Measurements from ENCODE around the gene C2orf81.
A peak's percentile ranks its signal among the peaks of the same experiment; 100 is the strongest.

Gene C2orf81

GRCh38 chr2:74457129-74457548 lies 35.7 kb upstream of the C2orf81 start:
- no peak for TF ChIP-seq CTCF (IDR thresholded peaks at IDR 0.05; ENCODE audit: low read depth, low read length)
- no peak for DNase-seq

DNA sequence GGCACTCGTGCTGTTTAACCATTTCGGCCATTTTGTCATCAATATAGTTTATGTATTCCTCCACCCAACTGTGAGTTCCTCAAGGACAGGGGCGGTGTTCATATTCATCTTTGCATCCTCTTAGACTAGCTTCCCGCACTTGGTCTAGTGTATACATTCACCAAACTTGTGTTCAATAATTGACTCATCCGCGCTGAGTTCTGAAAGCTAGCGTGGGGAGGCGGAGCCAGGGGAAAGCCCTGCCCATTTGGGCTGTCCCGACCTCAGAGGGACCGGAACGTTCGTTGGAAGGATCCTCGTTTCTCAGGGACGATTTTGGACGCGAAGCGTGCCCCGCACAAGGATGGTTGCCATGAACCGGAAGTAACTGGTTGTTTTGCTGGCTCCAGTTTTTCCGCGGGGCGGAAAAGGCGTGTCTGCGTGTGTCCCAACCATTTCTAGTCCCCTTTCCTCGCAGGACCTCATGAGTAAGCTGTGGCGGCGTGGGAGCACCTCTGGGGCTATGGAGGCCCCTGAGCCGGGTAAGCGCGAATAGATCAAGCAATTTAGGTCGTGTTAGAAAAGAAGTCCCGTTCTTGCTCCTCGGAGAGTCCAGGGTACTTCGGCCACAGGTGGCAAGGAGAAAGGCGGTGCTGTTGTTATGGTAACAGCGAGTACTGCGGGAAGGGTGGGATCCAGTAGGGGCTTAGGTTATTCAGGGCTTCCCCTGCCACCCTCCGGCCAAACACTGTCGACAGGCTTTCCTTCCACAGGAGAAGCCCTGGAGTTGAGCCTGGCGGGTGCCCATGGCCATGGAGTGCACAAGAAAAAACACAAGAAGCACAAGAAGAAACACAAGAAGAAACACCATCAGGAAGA lies 33.5 kb upstream of the C2orf81 start, which contains the start of gene INO80B:
Gene INO80B (plus strand): TSS at position 434 of the 858 bp plus-strand sequence. CDS start 30 bp downstream, at position 464.
- DNase-seq: peak; percentile 85
- TF ChIP-seq CTCF (IDR thresholded peaks at IDR 0.05; ENCODE audit: low read depth, low read length): no peak
- H3K9me3 ChIP-seq: no peaks in the 10 kb centered on the region

More at GRCh38 chr2:74457129-74457548, 35.7 kb upstream of the C2orf81 start:
- Histone ChIP-seq H3K27me3 (no peaks in the 10 kb centered on the region), H3K4me3 (ENCODE audit: low read depth, low read length) (peak overlapping the region; percentile 60), H3K36me3 (no peaks in the 10 kb centered on the region), H3K4me1 (no peaks in the 10 kb centered on the region), H3K9me3 (no peaks in the 10 kb centered on the region)

GRCh38 chr2:74450570-74451190 lies 29.3 kb upstream of the C2orf81 start:
- no peaks in the 10 kb centered on the region for H3K4me1 ChIP-seq
- no peaks in the 10 kb centered on the region for H3K9me3 ChIP-seq
- no peaks in the 10 kb centered on the region for H3K36me3 ChIP-seq
- no peak for DNase-seq
- H3K4me3 ChIP-seq (ENCODE audit: low read depth, low read length): no peak overlapping the region
- no peak for TF ChIP-seq CTCF (IDR thresholded peaks at IDR 0.05; ENCODE audit: low read depth, low read length)
- H3K27me3 ChIP-seq: no peaks in the 10 kb centered on the region

More for the DNA sequence above, 33.5 kb upstream of the C2orf81 start, which contains the start of gene INO80B:
- Histone ChIP-seq H3K4me3 (ENCODE audit: low read depth, low read length) (peak within 1 kb of the TSS; percentile 84), H3K27me3 (no peaks in the 10 kb centered on the region), H3K4me1 (no peaks in the 10 kb centered on the region), H3K36me3 (no peaks in the 10 kb centered on the region)

GRCh38 chr2:74448771-74449170 lies 27.4 kb upstream of the C2orf81 start:
- Histone ChIP-seq H3K9me3 (no peaks in the 10 kb centered on the region), H3K27me3 (no peaks in the 10 kb centered on the region), H3K4me3 (ENCODE audit: low read depth, low read length) (no peak overlapping the region), H3K4me1 (no peaks in the 10 kb centered on the region), H3K36me3 (no peaks in the 10 kb centered on the region)
- TF ChIP-seq CTCF (IDR thresholded peaks at IDR 0.05; ENCODE audit: low read depth, low read length): no peak
- DNase-seq: no peak

DNA sequence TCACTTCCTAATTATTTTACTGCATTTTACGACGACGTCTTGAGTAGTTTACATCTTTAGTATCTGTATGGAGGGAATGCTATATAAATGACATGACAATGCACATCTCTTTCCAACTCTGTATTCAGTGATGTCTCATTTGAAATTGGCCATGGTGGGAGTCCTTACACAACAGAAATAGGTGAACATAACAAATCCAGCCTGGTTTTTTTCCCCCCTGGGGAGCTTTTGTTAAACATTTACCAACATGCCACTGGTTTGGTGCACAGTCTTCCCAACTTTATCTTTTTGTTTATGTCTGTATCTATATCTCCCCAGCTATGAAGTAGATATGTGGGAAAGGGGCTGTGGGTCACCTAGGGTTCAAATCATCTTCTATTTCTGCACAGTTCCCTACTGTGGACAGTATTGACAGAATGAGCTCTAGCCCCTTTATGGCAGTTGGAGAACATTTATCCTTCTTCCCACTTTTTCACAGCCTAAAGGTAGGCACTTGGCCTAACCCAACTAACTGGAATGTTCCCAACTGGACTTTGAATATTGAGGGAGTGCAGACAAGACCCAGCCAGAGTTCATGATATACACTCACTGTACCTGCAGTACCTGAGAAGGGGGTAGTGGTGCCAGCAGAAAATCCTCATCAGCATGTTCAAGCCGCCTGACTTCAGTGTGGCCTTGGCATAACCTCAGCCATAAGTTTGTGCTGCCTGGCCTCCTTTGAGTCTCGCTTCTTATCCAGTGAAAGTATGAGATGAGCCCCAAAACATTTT lies 26.0 kb upstream of the C2orf81 start:
- no peak for TF ChIP-seq CTCF (IDR thresholded peaks at IDR 0.05; ENCODE audit: low read depth, low read length)
- no peak for DNase-seq
- Histone ChIP-seq H3K9me3 (no peaks in the 10 kb centered on the region), H3K4me3 (ENCODE audit: low read depth, low read length) (no peak overlapping the region), H3K4me1 (no peaks in the 10 kb centered on the region), H3K36me3 (no peaks in the 10 kb centered on the region), H3K27me3 (no peaks in the 10 kb centered on the region)
